Measurements from ENCODE around the gene SH3PXD2B.

SH3PXD2B gene

GRCh38 chr5:172280317-172280716 is 174.0 kb downstream of the SH3PXD2B start:
- H3K36me3 ChIP-seq (ENCODE audit: control insufficient read depth, insufficient read depth, low read length), result no peaks in the 10 kb centered on the region
- H3K4me3 ChIP-seq (ENCODE audit: low read length), result no peak overlapping the region
- H3K9ac ChIP-seq (ENCODE audit: low read length), result no peak overlapping the region
- H3K27ac ChIP-seq (ENCODE audit: low read depth, low read length), result no peak overlapping the region
- H3K27me3 ChIP-seq (ENCODE audit: control insufficient read depth, insufficient read depth, low read length), result no peaks in the 10 kb centered on the region
- no peaks in the 10 kb centered on the region for H3K4me1 ChIP-seq (ENCODE audit: control insufficient read depth, insufficient read depth, low read length)

- H3K4me1 ChIP-seq (ENCODE audit: control insufficient read depth, insufficient read depth, low read length), result no peaks in the 10 kb centered on the region
- H3K4me3 ChIP-seq (ENCODE audit: low read length), result no peak overlapping the region
- H3K36me3 ChIP-seq (ENCODE audit: control insufficient read depth, insufficient read depth, low read length), result no peaks in the 10 kb centered on the region
- H3K27me3 ChIP-seq (ENCODE audit: control insufficient read depth, insufficient read depth, low read length), result no peaks in the 10 kb centered on the region
- no peak overlapping the region for H3K27ac ChIP-seq (ENCODE audit: low read depth, low read length)
- no peak overlapping the region for H3K9ac ChIP-seq (ENCODE audit: low read length)
Observed at GRCh38 chr5:172278356-172278755, 176.0 kb downstream of the SH3PXD2B start.

DNA sequence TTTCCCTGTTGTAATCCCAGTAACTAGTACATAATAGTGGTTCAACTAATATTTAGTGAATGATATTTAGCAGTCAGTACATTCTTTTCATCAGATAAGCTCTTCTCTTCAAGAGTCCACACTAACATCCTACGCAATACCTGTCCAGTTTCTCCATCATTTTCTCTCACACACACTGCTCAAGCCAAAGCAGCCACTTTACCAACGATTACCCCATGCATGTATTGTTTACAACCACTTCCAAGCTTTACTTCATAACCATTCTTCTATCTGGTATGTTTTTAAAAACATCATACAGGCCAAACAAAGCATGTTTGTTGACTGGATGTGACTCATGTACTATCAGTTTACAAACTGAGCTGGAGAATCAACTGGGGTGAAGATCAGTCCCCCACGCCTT is 178.1 kb downstream of the SH3PXD2B start:
- H3K4me3 ChIP-seq (ENCODE audit: low read length), result no peak overlapping the region
- H3K4me1 ChIP-seq (ENCODE audit: control insufficient read depth, insufficient read depth, low read length), result no peaks in the 10 kb centered on the region
- H3K27ac ChIP-seq (ENCODE audit: low read depth, low read length), result no peak overlapping the region
- H3K36me3 ChIP-seq (ENCODE audit: control insufficient read depth, insufficient read depth, low read length), result no peaks in the 10 kb centered on the region
- H3K9ac ChIP-seq (ENCODE audit: low read length), result no peak overlapping the region
- H3K27me3 ChIP-seq (ENCODE audit: control insufficient read depth, insufficient read depth, low read length), result no peaks in the 10 kb centered on the region

All from rectal smooth muscle tissue (tissue), 1 donor.